Cardiac muscle cell (in vitro differentiated cells and primary cell): ENCODE results near the gene PHKA1. TPM values are rescaled to one million over a fixed set of nuclear protein-coding genes. Genes with fewer than 3 reads are reported as not detected.

ENCODE experiments used
- DNase-seq, 2 donors: peaks; one replicate each; pipeline versions ENCODE4 v3.0.0 to v3.0.0-alpha.2; 2010 to 2017; ENCODE audit warnings: low read depth in 1 of 2, low spot score in 1 of 2
- H3K27ac ChIP-seq: fragments of 200-600 bp; sonication (generic); 2 replicates; pipeline ENCODE4 v1.5.1; 2016
- H3K27me3 ChIP-seq: fragments of 200-600 bp; sonication (generic); 2 replicates; pipeline ENCODE4 v1.6.0; 2016; ENCODE audit warnings: control low read depth
- H3K36me3 ChIP-seq: fragments of 200-600 bp; sonication (generic); 2 replicates; pipeline ENCODE4 v1.5.1; 2016; ENCODE audit warnings: control low read depth
- H3K4me1 ChIP-seq: fragments of 200-600 bp; sonication (generic); 2 replicates; pipeline ENCODE4 v1.8.1; 2017; ENCODE audit warnings: low read depth, mild to moderate bottlenecking, mixed run types
- H3K4me3 ChIP-seq: fragments of 200-600 bp; sonication (generic); 2 replicates; pipeline ENCODE4 v1.5.1; 2016; ENCODE audit warnings: mild to moderate bottlenecking
- H3K9me3 ChIP-seq: fragments of 200-600 bp; sonication (generic); 2 replicates; pipeline ENCODE4 v1.5.1; 2017; ENCODE audit warnings: low read depth, mild to moderate bottlenecking, control low read depth
- polyA plus RNA-seq: library from polyadenylated mRNA; unstranded; fragments of >200 nt; fragmentation: Nextera tagmentation; extraction: Ambion mirVana; gene quantifications from 2 replicates; pipeline ENCODE4 v1.2.1, GENCODE V29; 2016
- total RNA-seq: library from RNA; depleted of rRNA; stranded (reverse); fragments of >200 nt; gene quantifications from 2 replicates; pipeline ENCODE4 v1.2.3, GENCODE V29; 2016
- TF ChIP-seq, protein P1 (sequence below): IDR thresholded peaks from 2 replicates; pipeline ENCODE4 v1.5.1; 2012; ENCODE audit warnings: low read depth, mild to moderate bottlenecking, low read length

PHKA1 gene
- total and polyA plus RNA-seq, 2 experiments from 2014 or later, result 4.1 to 10.9 TPM

DNA sequence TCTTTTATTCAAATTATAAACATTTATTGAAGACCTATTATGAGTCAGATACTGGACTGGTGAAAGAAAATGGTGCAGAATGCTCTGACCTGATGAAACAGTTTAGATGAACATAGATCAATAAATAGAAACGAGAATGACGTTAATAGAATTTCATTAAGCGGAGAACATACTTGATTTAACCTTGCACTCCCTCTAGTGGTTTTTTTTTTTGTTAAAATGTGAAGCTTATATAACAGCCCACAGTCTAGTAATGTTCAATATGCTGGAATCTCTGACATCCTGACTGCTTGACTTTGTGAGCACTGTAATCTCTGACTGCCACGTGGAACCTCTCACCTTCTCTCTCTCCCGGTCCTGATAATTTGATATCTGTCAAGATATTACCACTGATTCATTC, 173.8 kb downstream of the PHKA1 start:
- H3K27me3 ChIP-seq, result no peaks in the 10 kb centered on the region
- no peaks in the 10 kb centered on the region for H3K36me3 ChIP-seq
- no peak overlapping the region for H3K27ac ChIP-seq
- H3K4me1 ChIP-seq, result no peaks in the 10 kb centered on the region
- no peak overlapping the region for H3K4me3 ChIP-seq
- H3K9me3 ChIP-seq, result no peaks in the 10 kb centered on the region
- TF ChIP-seq, protein P1, sequence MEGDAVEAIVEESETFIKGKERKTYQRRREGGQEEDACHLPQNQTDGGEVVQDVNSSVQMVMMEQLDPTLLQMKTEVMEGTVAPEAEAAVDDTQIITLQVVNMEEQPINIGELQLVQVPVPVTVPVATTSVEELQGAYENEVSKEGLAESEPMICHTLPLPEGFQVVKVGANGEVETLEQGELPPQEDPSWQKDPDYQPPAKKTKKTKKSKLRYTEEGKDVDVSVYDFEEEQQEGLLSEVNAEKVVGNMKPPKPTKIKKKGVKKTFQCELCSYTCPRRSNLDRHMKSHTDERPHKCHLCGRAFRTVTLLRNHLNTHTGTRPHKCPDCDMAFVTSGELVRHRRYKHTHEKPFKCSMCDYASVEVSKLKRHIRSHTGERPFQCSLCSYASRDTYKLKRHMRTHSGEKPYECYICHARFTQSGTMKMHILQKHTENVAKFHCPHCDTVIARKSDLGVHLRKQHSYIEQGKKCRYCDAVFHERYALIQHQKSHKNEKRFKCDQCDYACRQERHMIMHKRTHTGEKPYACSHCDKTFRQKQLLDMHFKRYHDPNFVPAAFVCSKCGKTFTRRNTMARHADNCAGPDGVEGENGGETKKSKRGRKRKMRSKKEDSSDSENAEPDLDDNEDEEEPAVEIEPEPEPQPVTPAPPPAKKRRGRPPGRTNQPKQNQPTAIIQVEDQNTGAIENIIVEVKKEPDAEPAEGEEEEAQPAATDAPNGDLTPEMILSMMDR, result peak; percentile 31
- DNase-seq, result peak; percentile 6 to 46

DNA sequence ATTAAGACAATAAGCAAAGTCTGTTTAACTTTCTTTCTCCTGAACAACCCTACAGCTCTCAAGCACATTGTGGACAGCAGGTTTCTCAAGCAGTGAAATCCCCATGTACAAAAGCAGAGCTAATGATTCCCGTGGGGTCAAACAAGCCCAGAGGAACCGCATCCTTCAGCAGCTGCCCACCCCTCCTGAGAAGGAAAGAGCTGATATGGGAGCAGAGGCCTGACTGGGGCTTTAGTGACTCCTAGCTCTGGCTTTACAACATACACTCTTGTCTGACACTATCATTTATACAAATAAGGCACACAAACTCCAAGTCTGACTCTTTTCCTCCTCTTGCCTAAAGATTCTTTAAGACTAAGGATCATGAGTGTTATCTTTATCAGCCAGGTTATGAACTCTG, 174.3 kb downstream of the PHKA1 start:
- Histone ChIP-seq H3K9me3 (no peaks in the 10 kb centered on the region), H3K27me3 (no peaks in the 10 kb centered on the region), H3K4me1 (no peaks in the 10 kb centered on the region), H3K4me3 (no peak overlapping the region), H3K27ac (no peak overlapping the region), H3K36me3 (no peaks in the 10 kb centered on the region)
- TF ChIP-seq, protein P1, result no peak
- DNase-seq, result peak in 1 of 2 donors; percentile 1

DNA sequence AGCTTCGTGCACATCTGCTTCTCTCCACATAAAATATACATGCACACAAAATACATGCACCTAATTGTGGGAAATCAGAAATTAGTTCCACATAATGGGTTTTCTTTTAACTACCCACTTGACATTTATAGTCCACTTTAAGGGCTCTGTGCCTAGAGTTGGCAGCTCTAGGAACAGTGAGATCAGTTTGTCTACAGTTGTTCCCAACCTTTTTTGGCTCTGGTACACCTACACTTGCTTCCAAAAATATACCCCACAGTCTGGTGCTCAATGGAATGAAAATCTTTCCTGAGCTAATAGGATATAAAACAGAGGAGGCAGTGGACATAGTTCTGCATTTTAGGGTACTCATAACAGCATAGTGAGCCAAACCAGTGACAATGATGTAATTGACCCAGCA, 177.6 kb downstream of the PHKA1 start:
- Histone ChIP-seq H3K27ac (no peak overlapping the region), H3K4me3 (no peak overlapping the region), H3K9me3 (no peaks in the 10 kb centered on the region), H3K36me3 (no peaks in the 10 kb centered on the region), H3K4me1 (no peaks in the 10 kb centered on the region), H3K27me3 (no peaks in the 10 kb centered on the region)
- TF ChIP-seq, protein P1, result no peak
- DNase-seq, result no peak

DNA sequence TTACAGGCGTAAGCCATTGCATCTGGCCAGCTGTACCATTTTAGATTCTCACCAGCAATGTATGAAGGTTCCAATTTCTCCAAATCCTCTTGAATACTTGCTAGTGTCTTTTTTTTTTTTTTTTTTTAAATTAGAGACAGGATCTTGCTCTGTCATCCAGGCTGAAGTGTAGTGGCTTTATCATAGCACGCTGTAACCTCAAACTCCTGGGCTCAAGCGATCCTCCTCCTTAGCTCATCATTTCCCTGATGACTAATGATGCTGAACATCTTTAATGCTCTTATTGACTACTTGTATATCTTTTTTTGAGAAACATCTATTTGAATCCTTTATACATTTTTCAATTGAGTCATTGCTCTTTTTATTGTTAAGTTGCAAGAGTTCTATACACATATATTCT, 181.7 kb downstream of the PHKA1 start:
- H3K27me3 ChIP-seq, result no peaks in the 10 kb centered on the region
- no peaks in the 10 kb centered on the region for H3K9me3 ChIP-seq
- TF ChIP-seq, protein P1, result no peak
- no peaks in the 10 kb centered on the region for H3K36me3 ChIP-seq
- no peaks in the 10 kb centered on the region for H3K4me1 ChIP-seq
- H3K27ac ChIP-seq, result no peak overlapping the region
- DNase-seq, result peak in 1 of 2 donors; percentile 3
- no peak overlapping the region for H3K4me3 ChIP-seq

Other genes with a start within 250 kb of the PHKA1 start
- gene HDAC8, start 141.5 kb downstream of the PHKA1 start, total RNA-seq, result 21.9 and 36.6 TPM in 2 replicates
- 38.0 and 40.3 TPM in 2 replicates for gene HDAC8, start 141.5 kb downstream of the PHKA1 start, polyA plus RNA-seq
- gene DMRTC1B, start 62.6 kb upstream of the PHKA1 start, total RNA-seq, result 0.74 and 0.92 TPM in 2 replicates
- 1.9 and 2.1 TPM in 2 replicates for gene DMRTC1B, start 62.6 kb upstream of the PHKA1 start, polyA plus RNA-seq
- not detected in 2 replicates for gene FAM236B, start 68.4 kb upstream of the PHKA1 start, total RNA-seq
- gene FAM236B, start 68.4 kb upstream of the PHKA1 start, polyA plus RNA-seq, result not detected in 2 replicates
- not detected in 2 replicates for gene FAM236D, start 93.9 kb upstream of the PHKA1 start, total RNA-seq
- not detected in 2 replicates for gene FAM236D, start 93.9 kb upstream of the PHKA1 start, polyA plus RNA-seq
- gene FAM236C, start 198.3 kb upstream of the PHKA1 start, total RNA-seq, result not detected in 2 replicates
- gene FAM236C, start 198.3 kb upstream of the PHKA1 start, polyA plus RNA-seq, result not detected in 2 replicates
- not detected in 2 replicates for gene FAM236A, start 223.9 kb upstream of the PHKA1 start, total RNA-seq
- gene FAM236A, start 223.9 kb upstream of the PHKA1 start, polyA plus RNA-seq, result not detected in 2 replicates
- gene DMRTC1, start 229.5 kb upstream of the PHKA1 start, total RNA-seq, result 0.46 TPM in 1 of 2 replicates, not detected in the other
- 0.23 and 1.5 TPM in 2 replicates for gene DMRTC1, start 229.5 kb upstream of the PHKA1 start, polyA plus RNA-seq